GM19328 (cell line): ENCODE results near the gene GRHL3.

Experiments
- ATAC-seq: cut with Tn5 transposase; IDR thresholded peaks from one replicate; pipeline ENCODE4 v1.9.1; 2021; ENCODE audit warnings: mild to moderate bottlenecking, moderate library complexity; ENCODE audit not compliant: unreplicated experiment

Gene GRHL3

GRCh38 chr1:24317081-24317480 is 2.1 kb upstream of the GRHL3 start:
- no peak for ATAC-seq

GRCh38 chr1:24317956-24318614 is 1.1 kb upstream of the GRHL3 start:
- no peak for ATAC-seq

- ATAC-seq, result no peak
Observed at GRCh38 chr1:24318615-24319311, 394 bp upstream of the GRHL3 start.

GRCh38 chr1:24319962-24320361 is 805 bp downstream of the GRHL3 start:
- no peak for ATAC-seq

- ATAC-seq, result no peak
Observed at GRCh38 chr1:24321126-24321525, 2.0 kb downstream of the GRHL3 start.

GRCh38 chr1:24321697-24322469 is 2.7 kb downstream of the GRHL3 start:
- ATAC-seq, result no peak

- ATAC-seq, result no peak
Observed at GRCh38 chr1:24322470-24323177, 3.5 kb downstream of the GRHL3 start.

GRCh38 chr1:24323281-24323680 is 4.1 kb downstream of the GRHL3 start:
- ATAC-seq, result no peak

- ATAC-seq, result no peak
Observed at GRCh38 chr1:24324903-24325302, 5.7 kb downstream of the GRHL3 start.

- no peak for ATAC-seq
Observed at GRCh38 chr1:24325587-24326449, 6.7 kb downstream of the GRHL3 start.

GRCh38 chr1:24327486-24327885 is 8.3 kb downstream of the GRHL3 start:
- ATAC-seq, result no peak

GRCh38 chr1:24327891-24328290 is 8.7 kb downstream of the GRHL3 start:
- ATAC-seq, result no peak

GRCh38 chr1:24329331-24329730 is 10.2 kb downstream of the GRHL3 start:
- no peak for ATAC-seq

- ATAC-seq, result no peak
Observed at GRCh38 chr1:24329797-24330543, 10.8 kb downstream of the GRHL3 start.

- ATAC-seq, result no peak
Observed at GRCh38 chr1:24331961-24332673, 13.0 kb downstream of the GRHL3 start.

GRCh38 chr1:24336075-24336474 is 16.9 kb downstream of the GRHL3 start:
- ATAC-seq, result no peak

- ATAC-seq, result no peak
Observed at GRCh38 chr1:24337455-24337854, 18.3 kb downstream of the GRHL3 start.

- ATAC-seq, result no peak
Observed at GRCh38 chr1:24338447-24338846, 19.3 kb downstream of the GRHL3 start.

- ATAC-seq, result no peak
Observed at GRCh38 chr1:24339996-24340395, 20.8 kb downstream of the GRHL3 start.
